ENCODE results near the gene SCAF4. TPM values are rescaled to one million over a fixed set of nuclear protein-coding genes. Genes with fewer than 3 reads are reported as not detected.

The SCAF4 gene
- total and polyA plus RNA-seq, 9 of the 15 experiments (the other 6 are each of a cell fraction or from before 2014, with no cell fraction given): 2.3 to 55.7 (median 17.2) TPM

DNA sequence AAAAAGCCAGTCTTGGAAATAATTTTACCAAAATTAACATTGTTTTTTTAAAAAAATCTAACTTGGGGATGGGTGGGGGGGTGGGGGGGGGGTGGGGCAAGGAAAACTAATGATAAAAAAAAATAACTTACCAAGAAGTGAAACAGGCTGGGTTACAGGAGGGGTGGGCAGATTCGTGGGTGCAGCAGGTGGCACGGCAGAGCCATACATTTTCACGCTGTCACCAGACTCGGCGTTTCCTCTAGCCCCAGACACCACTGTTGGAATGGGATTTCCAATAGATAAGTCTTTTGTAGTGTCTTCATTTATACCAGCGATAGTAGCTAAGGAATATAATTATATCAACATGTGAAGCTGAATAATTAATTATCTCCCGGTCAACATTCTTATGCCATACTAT is 47.0 kb downstream of the SCAF4 start:
- BruUV-seq (replicated peaks): no TSS peak
- Histone ChIP-seq H3K9me3 (replicated peaks; ENCODE audit: control insufficient read depth, insufficient read depth, low read depth, low read length) (no peaks in the 10 kb centered on the region), H3K27me3 (ENCODE audit: control insufficient read depth in 2 of 2, insufficient read depth in 2 of 2, low read length in 2 of 2) (no peaks in the 10 kb centered on the region), H3K9me1 (ENCODE audit: control insufficient read depth, insufficient read depth, low read length) (no peaks in the 10 kb centered on the region), H3K4me2 (ENCODE audit: insufficient read depth, low read length) (no peak overlapping the region), H2AFZ (ENCODE audit: low read depth, low read length) (no peak overlapping the region), H4K20me1 (replicated peaks; ENCODE audit: control insufficient read depth, insufficient read depth, low read length) (no peaks in the 10 kb centered on the region), H3K27ac (ENCODE audit: extremely low read depth, low read depth, low read length) (no peak overlapping the region), H3K4me1 (replicated peaks in 1 of 2; ENCODE audit: control insufficient read depth in 2 of 2, insufficient read depth in 2 of 2, low read length in 2 of 2) (no peaks in the 10 kb centered on the region), H3K36me3 (ENCODE audit: control insufficient read depth, insufficient read depth, low read length) (peaks cover 94% of the 10 kb centered on the region), H3K9ac (ENCODE audit: insufficient read depth in 1 of 2, low read depth in 2 of 2, low read length in 2 of 2) (no peak overlapping the region), H3K79me2 (ENCODE audit: control insufficient read depth, insufficient read depth, low read length) (peaks cover 15% of the 10 kb centered on the region), H3K4me3 (no peak overlapping the region)
- DNase-seq (ENCODE audit: extremely low read depth in 1 of 4, low spot score in 3 of 4): no peak
- TF ChIP-seq HNRNPK (IDR thresholded peaks at IDR 0.05; ENCODE audit: low read depth, low read length, poor library complexity, severe bottlenecking): peak; percentile 77
- TF ChIP-seq CGGBP1 (CRISPR knock-in tag; IDR thresholded peaks at IDR 0.05): no peak
- ChIA-PET CTCF (ENCODE audit: low intra/inter-chr PET ratio) (no interaction called here), POLR2A (no interaction called here)
- ATAC-seq: no peak
- WGBS (ENCODE audit: insufficient coverage, low coverage, missing lambda C conversion rate): 96% methylated on average over 7 of the region's 7 CpGs
- in situ Hi-C loops (cut with MboI) (no loop called here), intact Hi-C loops (cut with micrococcal nuclease) (no loop called here)
- FAIRE-seq: no peak

GRCh38 chr21:31683029-31683428 is 48.9 kb downstream of the SCAF4 start:
- DNase-seq (ENCODE audit: extremely low read depth in 1 of 4, low spot score in 3 of 4) (no peak), ATAC-seq (peak; percentile 70), FAIRE-seq (no peak)
- Histone ChIP-seq H3K4me2 (ENCODE audit: insufficient read depth, low read length) (no peak overlapping the region), H4K20me1 (replicated peaks; ENCODE audit: control insufficient read depth, insufficient read depth, low read length) (no peaks in the 10 kb centered on the region), H3K9me3 (replicated peaks; ENCODE audit: control insufficient read depth, insufficient read depth, low read depth, low read length) (no peaks in the 10 kb centered on the region), H3K36me3 (ENCODE audit: control insufficient read depth, insufficient read depth, low read length) (peaks cover 94% of the 10 kb centered on the region), H3K27ac (ENCODE audit: extremely low read depth, low read depth, low read length) (no peak overlapping the region), H3K9me1 (ENCODE audit: control insufficient read depth, insufficient read depth, low read length) (no peaks in the 10 kb centered on the region), H3K4me3 (no peak overlapping the region), H3K4me1 (replicated peaks in 1 of 2; ENCODE audit: control insufficient read depth in 2 of 2, insufficient read depth in 2 of 2, low read length in 2 of 2) (no peaks in the 10 kb centered on the region), H2AFZ (ENCODE audit: low read depth, low read length) (no peak overlapping the region), H3K9ac (ENCODE audit: insufficient read depth in 1 of 2, low read depth in 2 of 2, low read length in 2 of 2) (no peak overlapping the region), H3K27me3 (ENCODE audit: control insufficient read depth in 2 of 2, insufficient read depth in 2 of 2, low read length in 2 of 2) (no peaks in the 10 kb centered on the region), H3K79me2 (ENCODE audit: control insufficient read depth, insufficient read depth, low read length) (peaks cover 13% of the 10 kb centered on the region)
- ChIA-PET CTCF (ENCODE audit: low intra/inter-chr PET ratio) (no interaction called here), POLR2A (no interaction called here)
- in situ Hi-C loops (cut with MboI) (no loop called here), intact Hi-C loops (cut with micrococcal nuclease) (no loop called here)
- no TSS peak for BruUV-seq (replicated peaks)
- no peak for TF ChIP-seq MYNN (IDR thresholded peaks at IDR 0.05)
- TF ChIP-seq MYNN (CRISPR knock-in tag; IDR thresholded peaks at IDR 0.05): no peak
- TF ChIP-seq CTCF (IDR thresholded peaks at IDR 0.05 in 2 of 3, conservative IDR thresholded peaks at IDR 0.05 in 1 of 3; ENCODE audit: insufficient read depth in 2 of 3, low read depth in 1 of 3, low read length in 3 of 3): peak in 1 of 3 experiments; percentile 28; a peak in 1 of 6 replicates
- WGBS (ENCODE audit: insufficient coverage, low coverage, missing lambda C conversion rate): 81% methylated on average over 5 of the region's 5 CpGs

Measured in K562 (cell line).